ENCODE data around the gene PAPPA2. TPM values are rescaled to one million over a fixed set of nuclear protein-coding genes. Genes with fewer than 3 reads are reported as not detected.

The PAPPA2 gene
- total and polyA plus RNA-seq, 9 of the 15 experiments (the other 6 are each of a cell fraction or from before 2014, with no cell fraction given), result 0.01 to 0.15 (median 0.05) TPM; not detected in 2

GRCh38 chr1:176669782-176670181 is 206.8 kb downstream of the PAPPA2 start:
- no peak overlapping the region for H3K4me2 ChIP-seq (ENCODE audit: insufficient read depth, low read length)
- no peak for ATAC-seq
- no peaks in the 10 kb centered on the region for H3K79me2 ChIP-seq (ENCODE audit: control insufficient read depth, insufficient read depth, low read length)
- H3K9ac ChIP-seq (ENCODE audit: insufficient read depth in 1 of 2, low read depth in 2 of 2, low read length in 2 of 2), result no peak overlapping the region
- no peak for DNase-seq (ENCODE audit: extremely low read depth in 1 of 4, low spot score in 3 of 4)
- H4K20me1 ChIP-seq (replicated peaks; ENCODE audit: control insufficient read depth, insufficient read depth, low read length), result no peaks in the 10 kb centered on the region
- H3K27me3 ChIP-seq (ENCODE audit: control insufficient read depth in 2 of 2, insufficient read depth in 2 of 2, low read length in 2 of 2), result no peaks in the 10 kb centered on the region
- intact Hi-C loops (cut with micrococcal nuclease) (no loop called here), in situ Hi-C loops (cut with MboI) (no loop called here)
- H3K9me1 ChIP-seq (ENCODE audit: control insufficient read depth, insufficient read depth, low read length), result no peaks in the 10 kb centered on the region
- H2AFZ ChIP-seq (ENCODE audit: low read depth, low read length), result no peak overlapping the region
- 3% methylated on average over 2 of the region's 2 CpGs for WGBS (ENCODE audit: insufficient coverage, low coverage, missing lambda C conversion rate)
- ChIA-PET CTCF (ENCODE audit: low intra/inter-chr PET ratio) (no interaction called here), POLR2A (interaction anchor here (0.5 kb wide), 1 partner anchor 274 kb away, joined by 3 read pairs; no protein-coding TSS in a partner anchor)
- no peaks in the 10 kb centered on the region for H3K36me3 ChIP-seq (ENCODE audit: control insufficient read depth, insufficient read depth, low read length)
- H3K4me1 ChIP-seq (replicated peaks in 1 of 2; ENCODE audit: control insufficient read depth in 2 of 2, insufficient read depth in 2 of 2, low read length in 2 of 2), result no peaks in the 10 kb centered on the region
- BruUV-seq (replicated peaks), result no TSS peak
- TF ChIP-seq TAF15 (IDR thresholded peaks at IDR 0.05; ENCODE audit: low read depth, low read length) (no peak), MBD2 (IDR thresholded peaks at IDR 0.05; ENCODE audit: borderline replicate concordance, low read depth) (no peak), HDAC3 (IDR thresholded peaks at IDR 0.05; ENCODE audit: borderline replicate concordance, partially characterized antibody) (no peak), ZMIZ1 (IDR thresholded peaks at IDR 0.05; ENCODE audit: low read depth in 2 of 2, low read length in 2 of 2) (no peak), ZBTB8A (IDR thresholded peaks at IDR 0.05; ENCODE audit: partially characterized antibody) (no peak)
- TF ChIP-seq, protein P1, sequence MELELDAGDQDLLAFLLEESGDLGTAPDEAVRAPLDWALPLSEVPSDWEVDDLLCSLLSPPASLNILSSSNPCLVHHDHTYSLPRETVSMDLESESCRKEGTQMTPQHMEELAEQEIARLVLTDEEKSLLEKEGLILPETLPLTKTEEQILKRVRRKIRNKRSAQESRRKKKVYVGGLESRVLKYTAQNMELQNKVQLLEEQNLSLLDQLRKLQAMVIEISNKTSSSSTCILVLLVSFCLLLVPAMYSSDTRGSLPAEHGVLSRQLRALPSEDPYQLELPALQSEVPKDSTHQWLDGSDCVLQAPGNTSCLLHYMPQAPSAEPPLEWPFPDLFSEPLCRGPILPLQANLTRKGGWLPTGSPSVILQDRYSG (tag; conservative IDR thresholded peaks at IDR 0.05; ENCODE audit: low read depth), result no peak
- TF ChIP-seq, protein P2, sequence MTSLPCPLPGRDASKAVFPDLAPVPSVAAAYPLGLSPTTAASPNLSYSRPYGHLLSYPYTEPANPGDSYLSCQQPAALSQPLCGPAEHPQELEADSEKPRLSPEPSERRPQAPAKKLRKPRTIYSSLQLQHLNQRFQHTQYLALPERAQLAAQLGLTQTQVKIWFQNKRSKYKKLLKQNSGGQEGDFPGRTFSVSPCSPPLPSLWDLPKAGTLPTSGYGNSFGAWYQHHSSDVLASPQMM (CRISPR knock-in tag; IDR thresholded peaks at IDR 0.05), result no peak
- H3K27ac ChIP-seq (ENCODE audit: extremely low read depth, low read depth, low read length), result no peak overlapping the region
- no peak for FAIRE-seq
- H3K9me3 ChIP-seq (replicated peaks; ENCODE audit: control insufficient read depth, insufficient read depth, low read depth, low read length), result no peaks in the 10 kb centered on the region
- no peak overlapping the region for H3K4me3 ChIP-seq
